Measurements from ENCODE around the gene CD1E.
"Not testable (repeated sequence)": the region's sequence is repeated elsewhere in the genome, so short reads cannot be mapped to it uniquely, and the experiment has no call there.

Gene CD1E
- 0 reads per million in 3 experiments for total RNA-seq

- no peak for DNase-seq
Observed at GRCh38 chr1:158353303-158354075, at the start of gene CD1E. Gene CD1E, plus strand, starts transcription at chr1:158353894. Its CDS starts 95 bp downstream, at chr1:158353989.

- no peak for DNase-seq
Observed at GRCh38 chr1:158310623-158311022, 43.1 kb upstream of the CD1E start.

GRCh38 chr1:158311066-158311465 lies 42.6 kb upstream of the CD1E start:
- no peak for DNase-seq

- DNase-seq, result no peak
Observed at GRCh38 chr1:158323866-158324265, 29.8 kb upstream of the CD1E start.

GRCh38 chr1:158324395-158324794 lies 29.3 kb upstream of the CD1E start:
- no peak for DNase-seq

DNA sequence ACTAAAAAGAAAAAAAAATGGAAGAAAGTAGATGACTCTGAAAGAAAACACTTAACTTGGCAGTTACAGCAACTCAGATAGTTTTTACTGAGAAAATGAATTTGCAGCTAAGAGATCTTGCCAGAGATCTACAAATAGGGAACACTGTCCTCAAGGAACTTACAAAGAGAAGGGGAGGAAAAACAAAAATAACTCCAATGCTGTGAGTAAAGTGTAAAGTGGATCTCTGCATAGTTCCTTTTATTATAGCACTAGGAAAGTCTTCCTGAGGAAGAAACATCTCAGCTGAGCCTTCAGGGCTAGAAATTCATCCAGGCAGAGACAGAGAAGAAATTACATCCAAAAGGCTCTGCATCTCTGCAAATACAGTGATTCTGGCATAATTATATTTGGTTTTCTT lies 26.2 kb upstream of the CD1E start:
- DNase-seq, result no peak

DNA sequence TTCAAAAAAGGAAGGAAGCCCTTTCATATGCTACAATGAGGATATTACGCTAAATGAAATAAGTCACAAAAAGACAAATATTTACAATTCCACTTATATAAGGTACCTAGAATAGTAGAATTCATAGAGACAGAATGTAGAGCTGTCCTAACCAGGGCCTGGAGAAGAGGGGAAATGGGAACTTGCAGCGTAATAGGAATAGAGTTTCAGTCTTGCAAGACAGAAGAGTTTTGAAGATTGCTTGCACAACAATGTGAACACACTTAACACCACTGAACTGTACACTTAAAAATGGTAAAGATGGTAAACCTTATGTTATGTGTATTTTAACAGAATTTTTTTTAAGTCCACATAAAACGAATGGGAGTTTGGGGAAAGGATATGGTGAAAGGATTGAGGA lies 25.3 kb upstream of the CD1E start:
- DNase-seq, result no peak

DNA sequence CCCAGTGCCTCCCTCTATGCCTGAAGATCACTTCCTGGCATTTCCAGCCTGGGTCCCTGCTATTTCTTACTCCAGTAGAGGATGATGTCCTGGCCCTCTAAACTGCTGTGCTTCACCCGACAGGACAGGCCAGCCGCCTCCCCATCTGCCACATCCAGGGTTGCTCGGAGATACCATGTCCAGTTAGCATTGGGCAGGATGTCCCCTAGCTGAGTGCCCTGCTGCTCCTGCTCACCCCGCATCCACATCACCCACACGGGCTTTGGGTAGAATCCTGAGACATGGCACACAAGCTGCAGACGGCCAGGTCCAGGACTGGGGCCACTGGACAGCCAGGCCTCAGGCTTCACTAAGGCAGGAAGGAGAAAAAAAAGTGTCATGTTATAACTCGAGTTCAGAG lies 24.4 kb upstream of the CD1E start:
- no peak for DNase-seq

- no peak for DNase-seq
Observed at GRCh38 chr1:158329733-158330132, 24.0 kb upstream of the CD1E start.

- no peak for DNase-seq
Observed at GRCh38 chr1:158330391-158331105, 23.1 kb upstream of the CD1E start.

GRCh38 chr1:158331106-158331425 lies 22.6 kb upstream of the CD1E start:
- no peak for DNase-seq

- no peak for DNase-seq
Observed at GRCh38 chr1:158331481-158332150, 22.1 kb upstream of the CD1E start, which contains the start of gene CD1B. Gene CD1B, minus strand, starts transcription at chr1:158331531. Its CDS starts 108 bp downstream, at chr1:158331423.

GRCh38 chr1:158333405-158334155 lies 20.1 kb upstream of the CD1E start:
- no peak for DNase-seq

DNA sequence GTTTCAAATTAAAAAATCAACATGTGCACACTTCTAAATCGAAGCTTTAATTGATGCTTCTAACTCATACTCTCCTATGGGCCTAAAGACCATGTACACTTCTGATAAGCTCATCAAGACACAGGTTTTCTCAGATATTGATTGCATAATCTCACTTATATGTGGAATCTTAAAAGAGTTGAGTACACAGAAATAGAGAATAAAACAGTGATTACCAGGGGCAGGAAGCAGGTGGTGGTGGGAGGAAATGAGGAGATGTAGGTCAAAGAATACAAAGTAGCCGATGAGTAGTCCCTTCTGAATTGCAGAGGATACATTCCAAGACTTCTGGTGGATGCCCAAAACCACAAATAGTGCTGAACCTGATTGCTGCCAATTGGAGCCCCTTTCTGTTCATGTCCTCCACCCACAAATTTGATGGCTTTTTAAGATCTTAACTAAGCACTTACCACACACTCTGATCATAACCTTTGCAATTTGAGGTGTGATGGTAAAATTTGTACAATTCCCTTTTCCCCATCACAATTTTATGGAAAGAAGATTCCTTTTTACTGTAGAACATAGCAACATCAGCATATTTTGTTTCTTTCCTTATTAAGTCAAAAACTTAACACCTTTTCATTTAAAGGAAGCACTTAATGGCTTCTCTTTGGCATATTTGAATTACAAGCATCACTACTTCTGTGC lies 19.0 kb upstream of the CD1E start:
- DNase-seq, result no peak

GRCh38 chr1:158335213-158335532 lies 18.5 kb upstream of the CD1E start:
- DNase-seq, result no peak

GRCh38 chr1:158336413-158336812 lies 17.3 kb upstream of the CD1E start:
- DNase-seq, result not testable (repeated sequence)

- not testable (repeated sequence) for DNase-seq
Observed at GRCh38 chr1:158348946-158349345, 4.7 kb upstream of the CD1E start.

DNA sequence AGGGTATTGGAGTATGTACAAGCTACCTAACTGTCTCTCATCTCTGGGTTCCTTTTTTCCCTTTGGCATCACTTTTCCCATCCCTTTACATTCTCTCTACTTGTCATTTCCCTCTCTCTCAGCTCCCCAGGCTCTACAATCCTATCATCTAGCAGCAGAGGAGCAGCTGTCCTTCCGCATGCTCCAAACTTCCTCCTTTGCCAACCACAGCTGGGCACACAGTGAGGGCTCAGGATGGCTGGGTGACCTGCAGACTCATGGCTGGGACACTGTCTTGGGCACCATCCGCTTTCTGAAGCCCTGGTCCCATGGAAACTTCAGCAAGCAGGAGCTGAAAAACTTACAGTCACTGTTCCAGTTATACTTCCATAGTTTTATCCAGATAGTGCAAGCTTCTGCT lies 561 bp downstream of the CD1E start:
- DNase-seq, result no peak

DNA sequence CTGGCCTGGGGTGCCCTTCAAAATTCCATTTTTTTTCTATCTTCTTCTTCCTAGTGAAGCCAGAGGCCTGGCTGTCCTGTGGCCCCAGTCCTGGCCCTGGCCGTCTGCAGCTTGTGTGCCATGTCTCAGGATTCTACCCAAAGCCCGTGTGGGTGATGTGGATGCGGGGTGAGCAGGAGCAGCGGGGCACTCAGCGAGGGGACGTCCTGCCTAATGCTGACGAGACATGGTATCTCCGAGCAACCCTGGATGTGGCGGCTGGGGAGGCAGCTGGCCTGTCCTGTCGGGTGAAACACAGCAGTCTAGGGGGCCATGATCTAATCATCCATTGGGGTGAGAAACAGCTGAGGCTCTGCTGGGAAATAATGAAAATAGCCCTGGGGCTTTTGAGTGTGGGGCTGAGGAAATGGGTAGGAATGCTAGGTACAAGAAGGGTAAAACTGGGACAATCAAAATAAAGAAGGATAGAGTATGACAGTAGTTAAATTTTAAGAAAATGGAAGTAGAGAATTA lies 2.1 kb downstream of the CD1E start:
- no peak for DNase-seq

DNA sequence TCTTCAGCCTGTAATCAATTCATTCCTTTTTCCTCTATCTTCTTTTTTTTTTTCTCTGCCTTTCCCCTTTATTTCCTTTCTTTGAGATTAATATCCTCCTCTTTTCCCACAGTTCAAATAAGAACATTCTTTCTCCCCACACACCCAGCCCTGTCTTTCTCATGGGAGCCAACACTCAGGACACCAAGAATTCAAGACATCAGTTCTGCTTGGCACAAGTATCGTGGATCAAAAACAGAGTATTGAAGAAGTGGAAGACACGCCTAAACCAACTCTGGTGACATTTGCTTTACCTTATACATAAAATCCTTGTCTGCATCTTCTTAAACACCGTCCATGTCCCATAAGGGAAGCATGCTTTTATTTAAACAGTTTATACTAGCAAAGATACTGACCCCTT lies 2.9 kb downstream of the CD1E start:
- DNase-seq, result no peak

- DNase-seq, result no peak
Observed at GRCh38 chr1:158357441-158357840, 3.7 kb downstream of the CD1E start.

GRCh38 chr1:158362482-158362881 lies 8.8 kb downstream of the CD1E start:
- no peak for DNase-seq
